ENCODE results near the gene HSP90AA1.

DNA sequence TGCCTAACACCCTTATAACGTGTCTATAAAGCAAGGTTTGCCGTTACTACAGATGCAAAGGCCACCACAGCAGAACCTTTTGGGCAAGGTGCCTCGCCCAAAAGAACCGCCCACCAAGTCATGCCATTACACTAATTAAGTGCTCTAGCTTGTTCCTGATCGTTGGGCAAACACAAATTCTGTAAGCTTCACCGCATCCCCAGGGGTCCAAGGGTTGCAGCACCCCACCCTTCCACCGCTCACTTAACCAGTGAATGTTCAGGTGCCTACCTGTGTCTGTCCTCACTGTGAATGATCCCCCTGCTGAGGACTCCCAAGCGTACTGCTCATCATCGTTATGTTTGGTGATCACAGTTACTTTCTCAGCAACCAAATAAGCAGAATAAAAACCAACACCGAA, 1.4 kb downstream of the HSP90AA1 start:
- TF ChIP-seq, protein P1, sequence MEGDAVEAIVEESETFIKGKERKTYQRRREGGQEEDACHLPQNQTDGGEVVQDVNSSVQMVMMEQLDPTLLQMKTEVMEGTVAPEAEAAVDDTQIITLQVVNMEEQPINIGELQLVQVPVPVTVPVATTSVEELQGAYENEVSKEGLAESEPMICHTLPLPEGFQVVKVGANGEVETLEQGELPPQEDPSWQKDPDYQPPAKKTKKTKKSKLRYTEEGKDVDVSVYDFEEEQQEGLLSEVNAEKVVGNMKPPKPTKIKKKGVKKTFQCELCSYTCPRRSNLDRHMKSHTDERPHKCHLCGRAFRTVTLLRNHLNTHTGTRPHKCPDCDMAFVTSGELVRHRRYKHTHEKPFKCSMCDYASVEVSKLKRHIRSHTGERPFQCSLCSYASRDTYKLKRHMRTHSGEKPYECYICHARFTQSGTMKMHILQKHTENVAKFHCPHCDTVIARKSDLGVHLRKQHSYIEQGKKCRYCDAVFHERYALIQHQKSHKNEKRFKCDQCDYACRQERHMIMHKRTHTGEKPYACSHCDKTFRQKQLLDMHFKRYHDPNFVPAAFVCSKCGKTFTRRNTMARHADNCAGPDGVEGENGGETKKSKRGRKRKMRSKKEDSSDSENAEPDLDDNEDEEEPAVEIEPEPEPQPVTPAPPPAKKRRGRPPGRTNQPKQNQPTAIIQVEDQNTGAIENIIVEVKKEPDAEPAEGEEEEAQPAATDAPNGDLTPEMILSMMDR (conservative IDR thresholded peaks at IDR 0.05; ENCODE audit: low read depth, low read length), result no peak
- TF ChIP-seq EZH2 (IDR thresholded peaks at IDR 0.05; ENCODE audit: borderline replicate concordance, low read depth, low read length, poor library complexity, severe bottlenecking), result no peak
